GM19193 (cell line): ENCODE data around the gene NCK2.

Experiments
- POLR2A ChIP-seq: IDR thresholded peaks from 4 replicates; pipeline ENCODE4 v1.6.1; 2011; ENCODE audit not compliant: insufficient read depth, insufficient read length; ENCODE audit errors: extremely low read depth

The NCK2 gene

GRCh38 chr2:105747254-105747894 is 2.7 kb downstream of the NCK2 start:
- no peak for TF ChIP-seq POLR2A

GRCh38 chr2:105747991-105748390 is 3.3 kb downstream of the NCK2 start:
- TF ChIP-seq POLR2A, result no peak

- TF ChIP-seq POLR2A, result no peak
These were observed 3.9 kb downstream of the NCK2 start for GRCh38 chr2:105748566-105748965.

- TF ChIP-seq POLR2A, result no peak
These were observed 5.1 kb downstream of the NCK2 start for GRCh38 chr2:105749583-105750400.

- TF ChIP-seq POLR2A, result no peak
These were observed 6.0 kb downstream of the NCK2 start for GRCh38 chr2:105750735-105751134.

GRCh38 chr2:105751272-105751671 is 6.6 kb downstream of the NCK2 start:
- TF ChIP-seq POLR2A, result no peak

- no peak for TF ChIP-seq POLR2A
These were observed 8.1 kb downstream of the NCK2 start for GRCh38 chr2:105752691-105753358.

- no peak for TF ChIP-seq POLR2A
These were observed 8.7 kb downstream of the NCK2 start for GRCh38 chr2:105753380-105753779.

GRCh38 chr2:105754011-105754410 is 9.3 kb downstream of the NCK2 start:
- no peak for TF ChIP-seq POLR2A

- TF ChIP-seq POLR2A, result no peak
These were observed 10.3 kb downstream of the NCK2 start for GRCh38 chr2:105754994-105755393.

- TF ChIP-seq POLR2A, result no peak
These were observed 11.2 kb downstream of the NCK2 start for GRCh38 chr2:105755895-105756294.

GRCh38 chr2:105756435-105756834 is 11.7 kb downstream of the NCK2 start:
- no peak for TF ChIP-seq POLR2A

- no peak for TF ChIP-seq POLR2A
These were observed 12.7 kb downstream of the NCK2 start for GRCh38 chr2:105757433-105757832.

GRCh38 chr2:105760191-105760590 is 15.5 kb downstream of the NCK2 start:
- no peak for TF ChIP-seq POLR2A

GRCh38 chr2:105760639-105761337 is 16.1 kb downstream of the NCK2 start:
- no peak for TF ChIP-seq POLR2A
